HPDE6-E6E7 (cell line): ENCODE data around the gene PIPOX.

Source experiments
- DNase-seq: peaks from one replicate; pipeline ENCODE4 v3.0.0; 2011; ENCODE audit warnings: missing footprints; ENCODE audit errors: extremely low spot score

The PIPOX gene

GRCh38 chr17:29048440-29049368 is 5.8 kb downstream of the PIPOX start:
- no peak for DNase-seq

DNA sequence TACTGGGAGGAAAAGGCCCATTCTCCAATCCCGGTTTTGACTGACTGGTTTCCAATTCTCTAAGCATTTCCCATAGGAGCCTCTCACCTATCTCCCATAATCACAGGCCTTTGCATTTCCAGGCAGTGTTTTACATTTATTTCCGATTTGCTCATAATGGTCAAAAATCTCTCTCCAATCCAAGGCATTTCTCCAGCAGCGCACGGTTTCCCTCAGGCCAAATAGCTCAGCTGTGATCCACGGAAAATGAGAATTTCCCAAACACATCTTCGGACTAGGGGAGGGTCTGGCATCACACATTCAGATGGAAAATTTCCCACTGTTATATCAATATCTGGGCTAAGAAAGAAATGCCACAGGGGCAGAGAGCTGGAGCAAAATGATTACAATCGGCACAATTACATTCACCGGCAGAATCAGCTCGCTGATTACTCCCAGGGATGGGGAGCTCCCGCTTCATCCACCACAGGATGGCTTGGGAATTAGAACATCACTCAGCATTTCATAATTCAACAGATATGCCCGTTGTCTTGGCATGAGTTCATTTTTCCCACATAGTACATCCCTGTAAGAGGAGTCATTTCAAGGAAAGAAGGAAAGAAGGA is 6.7 kb downstream of the PIPOX start:
- DNase-seq = no peak

GRCh38 chr17:29050176-29050575 is 7.2 kb downstream of the PIPOX start:
- DNase-seq = no peak

- no peak for DNase-seq
These were observed 8.3 kb downstream of the PIPOX start for GRCh38 chr17:29051194-29051593.

- DNase-seq = no peak
These were observed 8.8 kb downstream of the PIPOX start for GRCh38 chr17:29051731-29052130.

DNA sequence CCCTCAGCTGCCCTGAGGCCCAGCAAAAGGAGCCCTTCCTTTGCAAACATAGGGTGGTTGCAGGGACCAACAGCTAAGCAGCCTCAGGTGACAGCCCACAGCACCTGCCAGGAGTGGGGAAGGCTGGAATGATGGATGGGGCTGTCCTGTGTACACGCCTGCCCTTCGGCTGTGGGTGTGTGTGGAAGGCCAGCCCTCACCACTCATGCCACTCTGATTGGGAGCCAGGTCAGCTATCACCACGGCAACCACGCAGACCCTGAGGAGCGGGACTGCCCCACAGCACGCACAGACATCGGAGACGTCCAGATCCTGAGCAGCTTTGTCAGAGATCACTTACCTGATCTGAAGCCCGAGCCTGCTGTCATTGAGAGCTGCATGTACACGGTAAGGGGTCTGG is 11.9 kb downstream of the PIPOX start:
- no peak for DNase-seq

DNA sequence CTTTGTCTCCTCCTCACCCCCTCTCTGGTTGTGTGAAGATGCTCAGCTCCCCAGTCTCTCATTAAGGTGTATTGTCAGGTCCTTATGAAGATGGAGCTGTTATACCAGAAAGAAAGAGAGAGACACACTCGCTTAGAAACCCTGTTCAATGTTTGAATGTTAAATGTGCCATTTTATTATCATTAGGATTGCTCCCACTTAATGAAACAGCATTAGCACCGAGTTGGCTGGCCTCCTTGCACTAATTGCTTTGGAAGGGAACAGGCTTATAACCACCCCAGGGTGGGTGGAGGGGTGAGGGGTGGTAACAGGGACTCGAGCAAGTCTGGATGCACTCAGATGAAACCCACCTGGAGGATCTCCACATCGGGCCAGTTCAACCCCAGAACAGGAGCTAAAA is 14.4 kb downstream of the PIPOX start:
- DNase-seq = no peak

DNA sequence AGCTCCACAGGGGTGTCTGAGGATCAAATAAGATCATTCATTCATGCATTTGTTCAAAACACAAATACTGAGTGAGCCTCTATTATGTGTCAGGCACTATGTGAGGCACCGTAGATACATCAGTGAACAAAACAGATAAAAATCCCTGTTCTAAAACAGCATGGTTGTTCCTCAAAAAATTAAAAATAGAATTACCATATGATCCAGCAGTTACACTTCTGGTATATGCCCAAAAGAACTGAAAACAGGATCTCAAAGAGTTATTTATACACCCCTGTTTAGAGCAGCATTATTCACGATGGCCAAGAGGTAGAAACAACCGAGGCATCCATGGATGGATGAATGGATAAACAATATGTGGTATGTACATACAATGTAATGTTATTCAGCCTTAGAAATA is 15.4 kb downstream of the PIPOX start:
- DNase-seq = no peak

DNA sequence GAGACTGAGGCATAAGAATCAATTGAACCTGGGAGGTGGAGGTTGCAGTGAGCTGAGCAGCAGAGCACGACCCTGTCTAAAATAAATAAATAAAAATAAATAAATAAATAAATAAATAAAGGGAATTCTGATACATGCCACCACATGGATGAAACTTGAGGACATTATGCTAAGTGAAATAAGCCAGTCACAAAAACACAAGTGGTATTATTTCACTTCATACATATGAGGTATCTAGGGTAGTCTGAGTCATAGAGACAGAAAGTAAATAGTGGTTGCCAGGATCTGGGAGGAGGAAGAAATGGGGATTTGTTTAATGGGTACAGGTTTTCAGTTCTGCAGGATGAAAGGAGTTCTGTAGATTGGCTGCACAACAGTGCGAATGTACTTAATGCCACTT is 16.3 kb downstream of the PIPOX start:
- no peak for DNase-seq

GRCh38 chr17:29060475-29060874 is 17.5 kb downstream of the PIPOX start:
- DNase-seq = no peak

GRCh38 chr17:29061036-29061435 is 18.1 kb downstream of the PIPOX start:
- DNase-seq = no peak

DNA sequence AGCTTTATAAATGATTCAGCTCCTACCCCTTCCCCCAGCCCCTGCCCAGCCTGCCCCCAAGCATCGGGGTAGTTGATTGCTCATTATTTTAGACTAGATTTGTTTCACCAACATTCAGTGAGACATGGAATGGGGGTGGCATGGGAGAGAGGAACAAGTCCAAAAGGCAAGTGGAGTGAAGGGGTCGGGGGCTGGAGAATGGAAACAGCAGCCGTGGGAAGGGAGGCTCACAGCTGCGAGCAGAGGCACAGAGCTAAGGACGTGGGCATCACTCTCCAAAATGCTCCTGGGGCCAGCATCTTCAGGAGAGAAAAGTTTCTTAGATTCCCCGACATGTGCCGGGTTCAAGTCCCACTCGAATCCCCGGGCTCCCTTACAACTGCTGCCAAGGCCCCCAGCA is 19.3 kb downstream of the PIPOX start:
- DNase-seq = no peak

GRCh38 chr17:29063992-29064391 is 21.1 kb downstream of the PIPOX start:
- DNase-seq = no peak

DNA sequence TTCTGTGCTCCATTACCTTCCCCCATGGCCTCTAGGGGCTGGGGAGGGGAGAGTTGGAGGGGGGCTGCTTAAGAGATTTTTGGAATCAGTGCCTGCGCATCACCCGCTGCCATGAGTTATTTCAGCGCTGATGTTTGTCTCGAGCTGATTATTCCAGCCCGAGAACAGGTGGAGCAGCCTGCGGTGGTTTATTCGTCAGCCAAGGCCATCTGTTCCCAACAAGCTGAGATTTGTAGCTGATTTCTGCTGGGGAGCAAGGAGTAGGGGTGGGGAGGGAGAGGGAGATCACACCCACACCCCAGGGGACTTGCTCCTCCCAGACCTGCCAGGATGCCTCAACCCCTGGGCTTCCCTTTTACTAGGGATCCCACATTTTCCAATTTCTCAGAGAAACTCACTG is 23.1 kb downstream of the PIPOX start:
- DNase-seq = no peak

- DNase-seq = no peak
These were observed 23.7 kb downstream of the PIPOX start for GRCh38 chr17:29066606-29067005.

DNA sequence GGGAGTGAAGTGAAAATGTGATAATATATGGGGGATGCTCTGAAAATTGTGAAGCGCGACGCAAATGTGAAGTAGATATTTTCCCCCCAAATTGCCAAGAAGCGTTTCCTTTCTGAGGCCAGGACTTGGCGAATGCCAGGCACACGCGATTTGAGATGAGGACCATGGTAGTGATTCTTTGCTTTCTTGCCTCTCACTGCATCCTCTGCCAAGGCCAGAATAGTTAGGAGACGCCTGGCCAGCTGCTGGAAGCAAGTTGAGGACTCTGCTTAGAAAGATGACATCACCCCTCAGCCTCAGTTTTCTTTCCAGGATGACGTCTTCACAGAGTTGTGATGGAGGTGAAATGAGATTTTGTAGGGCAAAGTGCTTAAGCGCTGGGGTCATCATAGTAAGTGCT is 25.9 kb downstream of the PIPOX start:
- no peak for DNase-seq

GRCh38 chr17:29069526-29070041 is 26.6 kb downstream of the PIPOX start:
- DNase-seq = peak; percentile 31

DNA sequence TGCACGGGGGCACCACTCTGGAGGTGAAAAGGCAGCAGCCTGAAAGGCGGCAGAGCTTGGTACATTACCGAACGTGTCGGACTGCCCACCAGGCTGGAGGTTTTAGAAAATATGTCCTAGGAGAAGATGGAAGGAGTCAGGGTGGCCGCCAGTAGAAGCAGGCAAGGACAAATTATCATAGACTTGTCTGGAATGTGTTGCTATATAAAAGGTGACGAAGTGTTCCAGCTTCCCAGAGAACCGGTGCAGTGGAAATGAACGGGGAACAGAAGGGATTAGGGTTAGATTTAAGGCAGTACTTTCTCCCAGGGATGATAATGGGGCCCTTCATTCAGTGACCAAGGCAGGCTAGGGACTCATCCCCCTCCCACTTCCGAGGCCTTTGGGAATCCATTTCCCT is 27.4 kb downstream of the PIPOX start:
- DNase-seq = no peak

DNA sequence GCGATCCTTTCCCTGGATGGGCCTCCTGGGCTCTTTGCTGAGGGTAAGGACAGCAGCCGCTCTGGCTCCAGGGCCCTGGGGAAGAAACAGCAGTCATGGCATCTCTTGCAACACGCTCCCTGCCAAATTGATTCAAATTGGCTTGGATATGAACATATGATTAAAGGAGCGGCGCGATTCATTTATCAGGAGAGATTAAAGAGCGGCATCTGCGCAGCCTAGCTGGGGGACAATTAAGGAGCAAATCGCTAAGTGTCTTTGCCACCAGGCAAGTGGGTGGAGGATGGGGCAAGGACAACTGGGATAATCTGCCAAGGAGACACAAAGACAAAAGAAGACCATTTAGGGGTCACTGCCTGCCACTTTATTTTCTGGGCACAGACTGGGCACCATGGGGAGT is 27.8 kb downstream of the PIPOX start:
- DNase-seq = no peak

GRCh38 chr17:29071303-29071702 is 28.4 kb downstream of the PIPOX start:
- DNase-seq = no peak

DNA sequence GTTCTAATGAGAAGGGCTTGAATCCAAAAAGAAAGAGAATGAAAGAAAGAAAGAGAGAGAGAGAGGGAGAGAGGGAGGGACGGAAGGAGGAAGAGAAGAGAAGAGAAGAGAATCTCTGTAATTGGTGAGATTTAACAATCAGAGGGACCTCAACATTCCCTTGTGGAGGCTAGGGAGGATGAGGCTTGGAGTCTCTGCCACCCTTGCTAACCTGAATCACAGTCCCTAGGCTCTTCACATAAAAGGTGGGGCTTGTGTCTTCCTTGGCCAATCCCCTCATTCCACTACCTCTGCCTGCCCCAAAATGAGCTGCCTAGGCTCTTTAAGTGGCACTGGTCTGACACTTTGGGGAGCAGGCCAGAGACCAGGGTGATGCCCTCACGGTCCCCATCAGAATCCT is 30.1 kb downstream of the PIPOX start:
- no peak for DNase-seq

GRCh38 chr17:29073520-29073919 is 30.6 kb downstream of the PIPOX start:
- DNase-seq = no peak

GRCh38 chr17:29074488-29074887 is 31.5 kb downstream of the PIPOX start:
- no peak for DNase-seq
